GM12891 (cell line): ENCODE measurements around the gene CPSF7.
"Not testable (repeated sequence)": the region's sequence is repeated elsewhere in the genome, so short reads cannot be mapped to it uniquely, and the experiment has no call there.

Source experiments
- DNase-seq: peaks from one replicate; pipeline ENCODE4 v3.0.0; 2011; ENCODE audit warnings: low spot score; ENCODE audit not compliant: insufficient read length
- FAIRE-seq: peaks from 2 replicates; lab custom pipeline; 2011; peaks lifted over from hg19 to GRCh38; lab: Jason Lieb, UNC
- PAX5 ChIP-seq: IDR thresholded peaks from 2 replicates; pipeline ENCODE4 v1.6.1; 2011; ENCODE audit warnings: low read length, moderate library complexity, mild to moderate bottlenecking; ENCODE audit not compliant: insufficient read depth, severe bottlenecking
- POLR2A ChIP-seq: IDR thresholded peaks from 2 replicates; pipeline ENCODE4 v1.6.1; 2011; ENCODE audit warnings: low read depth, low read length, control low read depth
- POLR2AphosphoS5 ChIP-seq: IDR thresholded peaks from 2 replicates; pipeline ENCODE4 v1.6.1; 2011; ENCODE audit warnings: low read depth, low read length, control low read depth
- POU2F2 ChIP-seq: IDR thresholded peaks from 2 replicates; pipeline ENCODE4 v1.6.1; 2011; ENCODE audit warnings: low read depth, mild to moderate bottlenecking, control low read depth, low read length, moderate library complexity
- SPI1 ChIP-seq: IDR thresholded peaks from 2 replicates; pipeline ENCODE4 v1.6.1; 2011; ENCODE audit warnings: low read depth, low read length, control low read depth
- TAF1 ChIP-seq: IDR thresholded peaks from 2 replicates; pipeline ENCODE4 v1.6.1; 2011; ENCODE audit warnings: low read depth, low read length, control low read depth

Gene CPSF7

DNA sequence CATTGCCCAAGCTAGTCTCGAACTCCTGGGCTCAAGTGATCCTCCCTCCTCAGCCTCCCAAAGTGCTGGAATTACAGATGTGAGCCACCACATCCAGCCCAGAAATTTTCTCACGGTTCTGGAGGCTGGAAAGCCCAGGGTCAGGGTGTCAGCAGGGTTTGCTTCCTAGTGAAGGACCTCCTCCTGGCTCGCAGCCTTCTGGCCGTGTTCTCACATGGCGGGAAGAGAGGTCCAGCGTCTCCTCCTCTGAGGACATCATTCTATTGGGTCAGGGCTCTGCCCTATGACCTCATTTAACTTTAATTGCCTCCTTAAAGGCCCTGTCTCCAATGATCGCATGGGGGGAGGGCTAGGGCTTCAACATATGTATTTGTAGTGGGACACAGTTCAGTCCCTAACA lies 38.2 kb upstream of the CPSF7 start:
- TF ChIP-seq SPI1 = no peak
- FAIRE-seq = no peak
- DNase-seq = no peak

GRCh38 chr11:61467602-61468001 lies 37.8 kb upstream of the CPSF7 start:
- not testable (repeated sequence) for FAIRE-seq, DNase-seq

- DNase-seq (no peak), FAIRE-seq (no peak)
- TF ChIP-seq TAF1 = no peak
- no peak for TF ChIP-seq POU2F2
- TF ChIP-seq SPI1 = no peak
- no peak for TF ChIP-seq PAX5
- no peak for TF ChIP-seq POLR2AphosphoS5
- no peak for TF ChIP-seq POLR2A
These were observed 31.2 kb upstream of the CPSF7 start for GRCh38 chr11:61460986-61461385.

- no peak for TF ChIP-seq SPI1
- TF ChIP-seq TAF1 = no peak
- no peak for TF ChIP-seq POLR2A
- no peak for TF ChIP-seq POU2F2
- no peak for TF ChIP-seq POLR2AphosphoS5
- no peak for TF ChIP-seq PAX5
- FAIRE-seq (no peak), DNase-seq (no peak)
These were observed 30.7 kb upstream of the CPSF7 start for GRCh38 chr11:61460474-61460881.

- no peak for DNase-seq
- FAIRE-seq = no peak
- TF ChIP-seq POLR2A (no peak), TAF1 (no peak), SPI1 (no peak), PAX5 (no peak), POU2F2 (no peak), POLR2AphosphoS5 (no peak)
These were observed 24.7 kb upstream of the CPSF7 start for GRCh38 chr11:61454520-61454919.

DNA sequence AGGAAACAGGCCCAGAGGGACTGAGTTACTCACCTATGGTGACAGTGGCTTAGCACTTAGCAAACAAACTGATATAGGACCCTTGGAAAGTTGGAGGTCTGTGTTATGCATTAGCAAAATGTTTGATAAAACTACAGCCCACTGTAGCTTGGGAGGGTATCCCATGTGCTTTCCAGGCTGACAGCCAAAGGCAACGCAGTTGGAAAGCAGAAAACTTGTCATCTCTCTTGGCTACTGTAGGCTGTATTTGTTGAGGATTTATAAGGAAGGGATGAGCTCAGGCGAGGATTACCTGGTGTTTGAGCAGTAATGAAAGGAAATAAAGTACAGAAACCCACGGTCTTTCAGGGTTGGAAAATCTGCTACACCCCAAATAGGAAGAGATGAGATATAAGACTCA lies 23.9 kb upstream of the CPSF7 start:
- DNase-seq (no peak), FAIRE-seq (no peak)
- TF ChIP-seq POU2F2 (no peak), TAF1 (no peak), POLR2AphosphoS5 (no peak), PAX5 (no peak), SPI1 (no peak), POLR2A (no peak)

GRCh38 chr11:61452825-61453224 lies 23.1 kb upstream of the CPSF7 start:
- no peak for TF ChIP-seq POLR2AphosphoS5
- no peak for TF ChIP-seq POLR2A
- FAIRE-seq (no peak), DNase-seq (no peak)

DNA sequence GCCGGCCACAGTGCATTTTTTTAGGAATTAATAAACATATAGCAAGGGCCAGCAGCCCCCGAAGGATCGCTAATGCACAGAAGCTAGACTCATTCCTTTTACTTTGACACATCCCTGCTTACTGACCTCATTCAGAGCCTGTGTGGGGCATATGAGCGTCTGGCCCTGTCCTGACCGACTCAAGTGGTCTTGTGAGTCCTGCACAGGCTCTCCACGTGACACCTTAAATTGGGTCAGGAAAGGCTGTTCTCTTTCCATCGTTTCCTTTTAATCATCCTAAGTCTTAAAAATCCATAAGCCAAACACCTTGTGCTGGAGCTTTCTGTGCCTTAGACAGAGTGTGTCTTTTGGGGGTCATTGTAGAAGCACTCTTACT lies 18.8 kb upstream of the CPSF7 start:
- TF ChIP-seq TAF1 (no peak), POLR2A (no peak), SPI1 (no peak), POU2F2 (no peak), PAX5 (no peak), POLR2AphosphoS5 (no peak)
- no peak for FAIRE-seq
- DNase-seq = no peak

GRCh38 chr11:61447601-61448551 lies 18.1 kb upstream of the CPSF7 start:
- FAIRE-seq (no peak), DNase-seq (no peak)
- TF ChIP-seq POLR2A = no peak
- TF ChIP-seq SPI1 = no peak
- TF ChIP-seq POLR2AphosphoS5 = peak; percentile 44; the same call in 1 of the 2 replicates
- no peak for TF ChIP-seq PAX5
- TF ChIP-seq TAF1 = no peak
- TF ChIP-seq POU2F2 = no peak

GRCh38 chr11:61446211-61446651 lies 16.5 kb upstream of the CPSF7 start:
- DNase-seq (peak; percentile 68), FAIRE-seq (peak; percentile 90)
- TF ChIP-seq POU2F2 (no peak), PAX5 (no peak), POLR2AphosphoS5 (no peak), TAF1 (no peak), SPI1 (no peak), POLR2A (no peak)
